ENCODE measurements around the gene PARK7.

The PARK7 gene

GRCh38 chr1:7975212-7975865 lies 13.8 kb downstream of the PARK7 start:
- FAIRE-seq = peak; percentile 65
- no peak for DNase-seq (ENCODE audit: extremely low spot score, insufficient read length, low read depth)

GRCh38 chr1:7980984-7981383 lies 19.5 kb downstream of the PARK7 start:
- FAIRE-seq = no peak

GRCh38 chr1:7983086-7983778 lies 21.7 kb downstream of the PARK7 start:
- no peak for FAIRE-seq

More at GRCh38 chr1:7980984-7981383, 19.5 kb downstream of the PARK7 start:
- DNase-seq (ENCODE audit: extremely low spot score, insufficient read length, low read depth) = no peak

GRCh38 chr1:7984811-7985210 lies 23.3 kb downstream of the PARK7 start:
- FAIRE-seq (no peak), DNase-seq (ENCODE audit: extremely low spot score, insufficient read length, low read depth) (no peak)

More at GRCh38 chr1:7983086-7983778, 21.7 kb downstream of the PARK7 start:
- no peak for DNase-seq (ENCODE audit: extremely low spot score, insufficient read length, low read depth)

GRCh38 chr1:7985851-7986612 lies 24.5 kb downstream of the PARK7 start:
- no peak for FAIRE-seq
- no peak for DNase-seq (ENCODE audit: extremely low spot score, insufficient read length, low read depth)

GRCh38 chr1:7987528-7987927 lies 26.0 kb downstream of the PARK7 start:
- DNase-seq (ENCODE audit: extremely low spot score, insufficient read length, low read depth) (no peak), FAIRE-seq (no peak)

GRCh38 chr1:7988576-7988975 lies 27.1 kb downstream of the PARK7 start:
- FAIRE-seq = no peak

GRCh38 chr1:7989762-7990428 lies 28.4 kb downstream of the PARK7 start:
- FAIRE-seq (no peak), DNase-seq (ENCODE audit: extremely low spot score, insufficient read length, low read depth) (no peak)

More at GRCh38 chr1:7988576-7988975, 27.1 kb downstream of the PARK7 start:
- no peak for DNase-seq (ENCODE audit: extremely low spot score, insufficient read length, low read depth)

- DNase-seq (ENCODE audit: extremely low spot score, insufficient read length, low read depth) (no peak), FAIRE-seq (no peak)
Observed at GRCh38 chr1:7991504-7992440, 30.3 kb downstream of the PARK7 start.

- FAIRE-seq (no peak), DNase-seq (ENCODE audit: extremely low spot score, insufficient read length, low read depth) (no peak)
Observed at GRCh38 chr1:7992885-7993284, 31.4 kb downstream of the PARK7 start.

- FAIRE-seq = peak; percentile 97
- peak; percentile 22 for DNase-seq (ENCODE audit: extremely low spot score, insufficient read length, low read depth)
Observed at GRCh38 chr1:7993593-7994479, 32.3 kb downstream of the PARK7 start.

GRCh38 chr1:7994827-7995226 lies 33.3 kb downstream of the PARK7 start:
- FAIRE-seq (peak; percentile 49), DNase-seq (ENCODE audit: extremely low spot score, insufficient read length, low read depth) (no peak)

GRCh38 chr1:7995437-7995836 lies 33.9 kb downstream of the PARK7 start:
- no peak for FAIRE-seq
- DNase-seq (ENCODE audit: extremely low spot score, insufficient read length, low read depth) = no peak

GRCh38 chr1:8002329-8002910 lies 40.9 kb downstream of the PARK7 start:
- DNase-seq (ENCODE audit: extremely low spot score, insufficient read length, low read depth) (no peak), FAIRE-seq (no peak)

GRCh38 chr1:8002921-8003320 lies 41.4 kb downstream of the PARK7 start:
- no peak for DNase-seq (ENCODE audit: extremely low spot score, insufficient read length, low read depth)

GRCh38 chr1:8003438-8004112 lies 42.1 kb downstream of the PARK7 start:
- FAIRE-seq (no peak), DNase-seq (ENCODE audit: extremely low spot score, insufficient read length, low read depth) (no peak)

More at GRCh38 chr1:8002921-8003320, 41.4 kb downstream of the PARK7 start:
- FAIRE-seq = no peak

- FAIRE-seq = no peak
- DNase-seq (ENCODE audit: extremely low spot score, insufficient read length, low read depth) = no peak
Observed at GRCh38 chr1:8004113-8004802, 42.7 kb downstream of the PARK7 start.
